ENCODE measurements around the gene PTPRT.

PTPRT gene

GRCh38 chr20:42346189-42347170 is 843.2 kb downstream of the PTPRT start:
- H3K9me3 ChIP-seq, result no peaks in the 10 kb centered on the region
- no peak overlapping the region for H3K27ac ChIP-seq
- TF ChIP-seq, protein P1, sequence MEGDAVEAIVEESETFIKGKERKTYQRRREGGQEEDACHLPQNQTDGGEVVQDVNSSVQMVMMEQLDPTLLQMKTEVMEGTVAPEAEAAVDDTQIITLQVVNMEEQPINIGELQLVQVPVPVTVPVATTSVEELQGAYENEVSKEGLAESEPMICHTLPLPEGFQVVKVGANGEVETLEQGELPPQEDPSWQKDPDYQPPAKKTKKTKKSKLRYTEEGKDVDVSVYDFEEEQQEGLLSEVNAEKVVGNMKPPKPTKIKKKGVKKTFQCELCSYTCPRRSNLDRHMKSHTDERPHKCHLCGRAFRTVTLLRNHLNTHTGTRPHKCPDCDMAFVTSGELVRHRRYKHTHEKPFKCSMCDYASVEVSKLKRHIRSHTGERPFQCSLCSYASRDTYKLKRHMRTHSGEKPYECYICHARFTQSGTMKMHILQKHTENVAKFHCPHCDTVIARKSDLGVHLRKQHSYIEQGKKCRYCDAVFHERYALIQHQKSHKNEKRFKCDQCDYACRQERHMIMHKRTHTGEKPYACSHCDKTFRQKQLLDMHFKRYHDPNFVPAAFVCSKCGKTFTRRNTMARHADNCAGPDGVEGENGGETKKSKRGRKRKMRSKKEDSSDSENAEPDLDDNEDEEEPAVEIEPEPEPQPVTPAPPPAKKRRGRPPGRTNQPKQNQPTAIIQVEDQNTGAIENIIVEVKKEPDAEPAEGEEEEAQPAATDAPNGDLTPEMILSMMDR (IDR thresholded peaks at IDR 0.05), result no peak

DNA sequence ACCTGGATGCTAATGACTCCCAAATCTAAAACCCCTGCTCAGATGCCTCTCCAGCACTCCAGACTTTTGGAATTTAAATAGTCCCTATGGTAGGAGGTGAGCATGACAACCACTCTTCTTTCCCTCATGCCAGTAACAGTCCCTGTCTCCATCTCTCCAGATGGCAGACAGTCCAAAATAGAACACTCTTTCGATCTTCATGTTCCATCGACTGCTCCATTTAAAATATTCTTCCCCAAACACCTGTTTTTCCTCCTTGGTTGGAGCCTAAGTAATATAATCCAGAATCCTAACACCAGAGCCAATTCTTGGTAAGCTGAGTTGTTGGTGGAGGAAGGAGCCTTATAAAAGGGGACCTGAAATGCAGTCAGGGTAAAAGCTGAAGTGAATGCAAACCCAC is 848.1 kb downstream of the PTPRT start:
- Histone ChIP-seq H3K9me3 (no peaks in the 10 kb centered on the region), H3K27me3 (no peaks in the 10 kb centered on the region), H3K36me3 (no peaks in the 10 kb centered on the region), H3K4me1 (ENCODE audit: control insufficient read depth in 1 of 2, insufficient read depth in 1 of 2, low read depth in 1 of 2, low read length in 1 of 2) (no peaks in the 10 kb centered on the region), H3K27ac (no peak overlapping the region), H3K4me3 (ENCODE audit: low read depth in 1 of 2, low read length in 1 of 2) (no peak overlapping the region)
- TF ChIP-seq, protein P1 (IDR thresholded peaks at IDR 0.05), result no peak

More at GRCh38 chr20:42346189-42347170, 843.2 kb downstream of the PTPRT start:
- H3K27me3 ChIP-seq, result no peaks in the 10 kb centered on the region
- no peaks in the 10 kb centered on the region for H3K36me3 ChIP-seq
- H3K4me3 ChIP-seq (ENCODE audit: low read depth in 1 of 2, low read length in 1 of 2), result no peak overlapping the region
- H3K4me1 ChIP-seq (ENCODE audit: control insufficient read depth in 1 of 2, insufficient read depth in 1 of 2, low read depth in 1 of 2, low read length in 1 of 2), result no peaks in the 10 kb centered on the region

DNA sequence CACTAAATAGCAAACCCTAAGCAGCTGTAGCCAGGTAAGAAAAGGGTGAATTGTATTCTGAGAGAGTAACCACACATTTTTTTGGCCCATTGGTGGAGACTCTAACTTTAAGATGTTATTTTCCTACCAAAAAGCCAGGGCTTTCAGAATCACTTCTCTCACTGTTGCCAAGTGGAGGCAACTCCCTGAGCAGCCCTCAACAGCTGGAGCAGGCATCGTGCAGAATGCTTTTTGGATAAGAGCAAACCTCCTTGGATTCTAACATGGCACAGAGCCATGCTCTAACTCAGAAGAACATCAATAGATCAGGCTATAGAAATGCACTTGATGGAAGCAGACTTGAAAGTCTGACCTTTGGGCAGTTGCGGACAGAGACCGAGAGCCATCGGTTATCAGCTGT is 849.3 kb downstream of the PTPRT start:
- Histone ChIP-seq H3K27ac (no peak overlapping the region), H3K4me3 (ENCODE audit: low read depth in 1 of 2, low read length in 1 of 2) (no peak overlapping the region), H3K4me1 (ENCODE audit: control insufficient read depth in 1 of 2, insufficient read depth in 1 of 2, low read depth in 1 of 2, low read length in 1 of 2) (no peaks in the 10 kb centered on the region), H3K9me3 (no peaks in the 10 kb centered on the region), H3K27me3 (no peaks in the 10 kb centered on the region), H3K36me3 (no peaks in the 10 kb centered on the region)
- TF ChIP-seq, protein P1 (IDR thresholded peaks at IDR 0.05), result no peak

DNA sequence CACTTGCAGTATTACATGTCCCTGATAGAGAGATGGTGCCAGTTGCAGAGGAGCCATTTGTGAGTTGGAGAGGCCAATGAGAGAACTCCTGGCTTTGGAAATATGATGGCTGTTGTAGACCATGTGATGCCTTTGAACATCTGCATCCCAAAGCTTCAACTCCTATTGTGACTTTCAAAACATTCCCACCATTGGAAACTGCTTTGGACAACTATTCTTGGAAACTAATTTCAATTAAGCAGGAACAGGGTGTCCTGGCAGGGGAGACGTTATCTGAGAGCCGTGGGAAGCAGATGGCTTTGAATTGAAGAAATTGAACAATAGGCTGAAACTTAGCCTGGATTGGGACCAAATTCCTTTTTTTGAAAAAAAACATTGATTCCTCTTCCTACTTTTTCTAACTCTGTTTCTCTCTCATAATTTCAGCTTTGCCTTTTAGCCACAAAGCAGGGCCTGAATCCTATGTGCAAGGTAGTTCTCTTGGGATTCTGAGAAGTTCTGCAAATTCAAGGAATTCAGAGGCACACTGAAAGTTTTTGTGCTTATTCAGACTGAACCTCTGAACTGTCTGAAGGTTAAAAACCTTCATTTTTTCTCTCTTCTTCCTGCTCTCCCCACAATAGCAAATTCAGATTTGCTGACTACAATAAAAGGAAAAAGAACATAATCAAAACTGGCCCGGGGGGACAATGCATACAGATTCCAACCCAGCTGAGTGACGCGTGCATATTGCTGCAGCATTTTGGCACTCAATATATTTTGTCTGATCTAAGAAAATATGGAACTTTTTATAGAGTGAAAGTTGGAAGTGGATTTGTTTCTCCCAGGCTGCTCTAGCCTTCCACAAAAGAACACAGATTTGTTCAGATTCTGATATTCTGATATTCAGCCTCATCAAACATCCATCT is 851.2 kb downstream of the PTPRT start:
- H3K27ac ChIP-seq, result no peak overlapping the region
- TF ChIP-seq, protein P1 (IDR thresholded peaks at IDR 0.05), result no peak
- H3K27me3 ChIP-seq, result no peaks in the 10 kb centered on the region
- H3K4me3 ChIP-seq (ENCODE audit: low read depth in 1 of 2, low read length in 1 of 2), result no peak overlapping the region
- H3K9me3 ChIP-seq, result no peaks in the 10 kb centered on the region
- no peaks in the 10 kb centered on the region for H3K4me1 ChIP-seq (ENCODE audit: control insufficient read depth in 1 of 2, insufficient read depth in 1 of 2, low read depth in 1 of 2, low read length in 1 of 2)
- no peaks in the 10 kb centered on the region for H3K36me3 ChIP-seq

GRCh38 chr20:42336576-42336975 is 853.1 kb downstream of the PTPRT start:
- Histone ChIP-seq H3K27ac (no peak overlapping the region), H3K4me1 (ENCODE audit: control insufficient read depth in 1 of 2, insufficient read depth in 1 of 2, low read depth in 1 of 2, low read length in 1 of 2) (no peaks in the 10 kb centered on the region), H3K36me3 (no peaks in the 10 kb centered on the region), H3K9me3 (no peaks in the 10 kb centered on the region), H3K4me3 (ENCODE audit: low read depth in 1 of 2, low read length in 1 of 2) (no peak overlapping the region), H3K27me3 (no peaks in the 10 kb centered on the region)
- TF ChIP-seq, protein P1 (IDR thresholded peaks at IDR 0.05), result no peak

All from neutrophil (primary cell).